Activated naive CD8-positive, alpha-beta T cell treated with anti-CD3 and anti-CD28 coated beads, Interleukin-2, amount 50 U/mL, for 24 hours (primary cell): ENCODE measurements around the gene RXYLT1.

ENCODE experiments used
- ATAC-seq: fragments of 150-1000 bp; cut with Tn5 transposase; one replicate; pipeline ENCODE4 v1.10.0; 2021
- DNase-seq: peaks from one replicate; pipeline ENCODE4 v3.0.0; 2021
- H3K27ac Mint-ChIP-seq: one replicate; pipeline ENCODE4 v1.8.0; 2021; ENCODE audit warnings: mild to moderate bottlenecking, mixed read lengths
- H3K27me3 Mint-ChIP-seq: one replicate; pipeline ENCODE4 v1.8.0; 2021; ENCODE audit warnings: mixed read lengths
- H3K36me3 Mint-ChIP-seq: one replicate; pipeline ENCODE4 v1.8.0; 2021; ENCODE audit warnings: low read depth, mixed read lengths
- H3K4me1 Mint-ChIP-seq: one replicate; pipeline ENCODE4 v1.8.0; 2021; ENCODE audit warnings: mixed read lengths
- H3K4me3 Mint-ChIP-seq: one replicate; pipeline ENCODE4 v1.8.0; 2021; ENCODE audit warnings: mild to moderate bottlenecking, moderate library complexity, mixed read lengths
- H3K9me3 Mint-ChIP-seq: one replicate; pipeline ENCODE4 v1.8.0; 2021; ENCODE audit warnings: mixed read lengths

RXYLT1 gene

DNA sequence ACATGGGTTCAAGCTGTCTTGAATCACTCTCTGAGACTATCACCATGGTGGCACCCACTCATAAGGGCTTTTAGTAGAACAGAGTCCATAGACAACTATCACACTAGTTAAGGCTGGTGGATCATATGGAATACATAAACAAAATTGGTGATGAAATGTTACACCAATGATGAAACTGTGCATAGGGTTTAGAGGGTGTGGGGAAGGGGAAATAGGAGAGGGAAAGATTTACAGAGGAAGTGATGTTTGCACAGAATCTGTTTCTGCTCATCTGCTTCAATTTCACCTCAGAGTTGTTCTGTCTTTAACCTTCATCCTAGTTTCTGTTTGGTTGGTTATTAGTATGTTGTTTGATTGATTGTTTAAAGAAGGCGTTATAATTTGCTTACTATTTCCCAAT is 2.4 kb upstream of the RXYLT1 start:
- no peak overlapping the region for H3K27ac Mint-ChIP-seq
- no peak for ATAC-seq
- peaks cover 15% of the 10 kb centered on the region for H3K4me1 Mint-ChIP-seq
- H3K36me3 Mint-ChIP-seq = peaks cover 10% of the 10 kb centered on the region
- H3K9me3 Mint-ChIP-seq = no peaks in the 10 kb centered on the region
- DNase-seq = no peak
- H3K27me3 Mint-ChIP-seq = no peaks in the 10 kb centered on the region
- no peak overlapping the region for H3K4me3 Mint-ChIP-seq

DNA sequence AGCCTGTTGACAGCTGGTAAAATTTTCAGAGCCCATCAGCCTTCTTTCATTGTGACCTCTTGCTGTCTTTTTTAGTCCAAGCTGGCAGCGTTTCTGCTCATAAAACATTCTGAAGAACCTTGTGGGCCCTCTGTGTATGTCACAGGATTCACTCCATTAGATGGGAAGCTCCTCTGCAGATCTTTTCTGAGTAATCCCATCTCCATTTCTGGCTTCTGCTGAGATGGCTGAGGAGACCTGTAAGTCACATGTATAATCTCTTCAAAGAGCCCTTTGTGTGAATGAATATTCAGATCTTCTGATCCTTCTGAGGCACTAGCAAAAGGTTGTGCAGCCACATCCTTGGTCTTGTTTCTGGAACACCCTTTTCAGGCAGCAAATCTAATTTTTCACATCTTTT is 2.8 kb downstream of the RXYLT1 start:
- H3K27me3 Mint-ChIP-seq = no peaks in the 10 kb centered on the region
- H3K4me3 Mint-ChIP-seq = no peak overlapping the region
- ATAC-seq (no peak), DNase-seq (no peak)
- no peaks in the 10 kb centered on the region for H3K9me3 Mint-ChIP-seq
- peaks cover 45% of the 10 kb centered on the region for H3K36me3 Mint-ChIP-seq
- peaks cover 13% of the 10 kb centered on the region for H3K4me1 Mint-ChIP-seq
- H3K27ac Mint-ChIP-seq = no peak overlapping the region

DNA sequence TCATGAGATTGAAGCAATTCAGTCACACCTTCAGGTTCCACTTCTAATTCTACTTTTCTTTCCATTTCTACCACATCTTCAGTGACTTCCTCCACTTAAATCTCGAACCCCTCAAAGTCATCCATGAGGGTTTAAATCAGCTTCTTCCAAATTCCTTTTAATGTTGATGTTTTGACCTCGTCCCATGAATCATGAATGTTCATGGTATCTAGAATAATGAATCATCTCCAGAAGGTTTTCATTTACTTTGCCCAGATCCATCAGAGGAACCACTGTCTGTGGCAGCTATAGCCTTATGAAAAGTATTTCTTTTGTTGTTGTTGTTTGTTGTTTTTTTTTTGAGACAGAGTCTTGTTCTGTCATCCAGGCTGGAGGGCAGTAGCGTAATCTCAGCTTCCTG is 7.6 kb downstream of the RXYLT1 start:
- Mint-ChIP-seq H3K4me3 (no peak overlapping the region), H3K27ac (no peak overlapping the region), H3K27me3 (no peaks in the 10 kb centered on the region), H3K9me3 (no peaks in the 10 kb centered on the region), H3K36me3 (peaks cover 72% of the 10 kb centered on the region), H3K4me1 (peaks cover 1% of the 10 kb centered on the region)
- no peak for DNase-seq
- no peak for ATAC-seq

DNA sequence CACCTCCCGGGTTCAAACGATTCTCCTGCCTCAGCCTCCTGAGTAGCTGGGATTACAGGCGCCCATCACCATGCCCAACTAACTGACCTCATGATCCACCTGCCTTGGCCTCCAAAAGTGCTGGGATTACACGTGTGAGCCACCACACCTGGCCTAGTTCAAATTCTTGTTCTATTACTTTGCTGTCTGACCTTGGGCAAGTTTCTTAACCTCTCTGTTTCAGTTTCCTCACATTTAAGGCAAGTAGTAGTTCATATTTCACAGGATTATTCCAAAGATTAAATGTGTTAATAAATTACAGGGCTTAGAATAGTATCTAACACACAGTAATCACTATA is 10.9 kb downstream of the RXYLT1 start:
- Mint-ChIP-seq H3K9me3 (no peaks in the 10 kb centered on the region), H3K27ac (no peak overlapping the region), H3K36me3 (peaks cover 50% of the 10 kb centered on the region), H3K4me1 (peaks cover 1% of the 10 kb centered on the region), H3K27me3 (no peaks in the 10 kb centered on the region), H3K4me3 (no peak overlapping the region)
- ATAC-seq = no peak
- DNase-seq = no peak

- Mint-ChIP-seq H3K27me3 (no peaks in the 10 kb centered on the region), H3K36me3 (peaks cover 43% of the 10 kb centered on the region), H3K4me3 (no peak overlapping the region), H3K27ac (no peak overlapping the region), H3K9me3 (no peaks in the 10 kb centered on the region), H3K4me1 (peaks cover 6% of the 10 kb centered on the region)
- no peak for DNase-seq
- ATAC-seq = no peak
These were observed 12.6 kb downstream of the RXYLT1 start for GRCh38 chr12:63792338-63792737.

- H3K36me3 Mint-ChIP-seq = peaks cover 17% of the 10 kb centered on the region
- no peak overlapping the region for H3K4me3 Mint-ChIP-seq
- H3K27me3 Mint-ChIP-seq = no peaks in the 10 kb centered on the region
- ATAC-seq = no peak
- peaks cover 6% of the 10 kb centered on the region for H3K4me1 Mint-ChIP-seq
- DNase-seq = no peak
- H3K27ac Mint-ChIP-seq = no peak overlapping the region
- H3K9me3 Mint-ChIP-seq = no peaks in the 10 kb centered on the region
These were observed 15.5 kb downstream of the RXYLT1 start for GRCh38 chr12:63795032-63795687.

GRCh38 chr12:63795944-63796343 is 16.2 kb downstream of the RXYLT1 start:
- no peak overlapping the region for H3K27ac Mint-ChIP-seq
- H3K4me1 Mint-ChIP-seq = peaks cover 6% of the 10 kb centered on the region
- peaks cover 10% of the 10 kb centered on the region for H3K36me3 Mint-ChIP-seq

DNA sequence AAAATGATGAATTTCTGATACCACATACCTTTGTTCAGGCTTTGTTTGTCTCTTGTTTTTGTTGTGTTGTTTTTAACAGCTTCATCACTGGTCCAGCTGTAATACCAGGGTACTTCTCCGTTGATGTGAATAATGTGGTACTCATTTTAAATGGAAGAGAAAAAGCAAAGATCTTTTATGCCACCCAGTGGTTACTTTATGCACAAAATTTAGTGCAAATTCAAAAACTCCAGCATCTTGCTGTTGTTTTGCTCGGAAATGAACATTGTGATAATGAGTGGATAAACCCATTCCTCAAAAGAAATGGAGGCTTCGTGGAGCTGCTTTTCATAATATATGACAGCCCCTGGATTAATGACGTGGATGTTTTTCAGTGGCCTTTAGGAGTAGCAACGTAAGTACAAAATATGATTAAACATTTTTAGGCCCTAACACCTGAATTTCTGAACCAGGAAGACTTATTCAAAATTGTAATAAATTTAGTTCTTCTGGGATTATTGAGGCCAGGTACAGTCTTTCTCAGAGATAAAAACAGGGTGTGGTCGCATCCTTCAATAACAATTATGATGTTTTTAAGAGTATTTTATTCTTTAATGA is 22.4 kb downstream of the RXYLT1 start:
- Mint-ChIP-seq H3K9me3 (no peaks in the 10 kb centered on the region), H3K27ac (no peak overlapping the region), H3K4me3 (no peak overlapping the region), H3K36me3 (peaks cover 2% of the 10 kb centered on the region), H3K4me1 (no peaks in the 10 kb centered on the region), H3K27me3 (no peaks in the 10 kb centered on the region)
- DNase-seq = no peak
- no peak for ATAC-seq

More at GRCh38 chr12:63795944-63796343, 16.2 kb downstream of the RXYLT1 start:
- Mint-ChIP-seq H3K27me3 (no peaks in the 10 kb centered on the region), H3K9me3 (no peaks in the 10 kb centered on the region), H3K4me3 (no peak overlapping the region)
- DNase-seq = no peak
- no peak for ATAC-seq

DNA sequence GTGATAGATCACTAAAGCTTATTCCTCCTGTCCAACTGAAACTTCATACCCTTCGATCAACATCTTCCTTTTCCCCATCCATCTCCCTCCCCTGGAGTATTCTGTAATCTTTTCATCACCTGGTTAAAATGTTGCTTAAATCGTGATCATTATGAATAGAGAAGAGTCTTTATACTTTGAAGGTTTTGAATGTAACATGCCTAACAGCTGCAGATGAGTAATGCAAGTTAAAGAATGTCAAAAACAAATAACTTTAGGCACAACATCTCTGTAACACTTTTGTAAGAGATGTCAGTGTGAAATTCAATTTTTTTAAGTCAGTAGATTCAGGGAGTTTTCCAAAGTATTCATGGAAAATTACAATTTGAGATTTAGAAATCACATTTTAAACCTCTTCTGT is 25.0 kb downstream of the RXYLT1 start:
- H3K4me3 Mint-ChIP-seq = no peak overlapping the region
- peaks cover 4% of the 10 kb centered on the region for H3K4me1 Mint-ChIP-seq
- peaks cover 5% of the 10 kb centered on the region for H3K36me3 Mint-ChIP-seq
- ATAC-seq = no peak
- H3K27ac Mint-ChIP-seq = no peak overlapping the region
- H3K27me3 Mint-ChIP-seq = no peaks in the 10 kb centered on the region
- DNase-seq = no peak
- no peaks in the 10 kb centered on the region for H3K9me3 Mint-ChIP-seq

DNA sequence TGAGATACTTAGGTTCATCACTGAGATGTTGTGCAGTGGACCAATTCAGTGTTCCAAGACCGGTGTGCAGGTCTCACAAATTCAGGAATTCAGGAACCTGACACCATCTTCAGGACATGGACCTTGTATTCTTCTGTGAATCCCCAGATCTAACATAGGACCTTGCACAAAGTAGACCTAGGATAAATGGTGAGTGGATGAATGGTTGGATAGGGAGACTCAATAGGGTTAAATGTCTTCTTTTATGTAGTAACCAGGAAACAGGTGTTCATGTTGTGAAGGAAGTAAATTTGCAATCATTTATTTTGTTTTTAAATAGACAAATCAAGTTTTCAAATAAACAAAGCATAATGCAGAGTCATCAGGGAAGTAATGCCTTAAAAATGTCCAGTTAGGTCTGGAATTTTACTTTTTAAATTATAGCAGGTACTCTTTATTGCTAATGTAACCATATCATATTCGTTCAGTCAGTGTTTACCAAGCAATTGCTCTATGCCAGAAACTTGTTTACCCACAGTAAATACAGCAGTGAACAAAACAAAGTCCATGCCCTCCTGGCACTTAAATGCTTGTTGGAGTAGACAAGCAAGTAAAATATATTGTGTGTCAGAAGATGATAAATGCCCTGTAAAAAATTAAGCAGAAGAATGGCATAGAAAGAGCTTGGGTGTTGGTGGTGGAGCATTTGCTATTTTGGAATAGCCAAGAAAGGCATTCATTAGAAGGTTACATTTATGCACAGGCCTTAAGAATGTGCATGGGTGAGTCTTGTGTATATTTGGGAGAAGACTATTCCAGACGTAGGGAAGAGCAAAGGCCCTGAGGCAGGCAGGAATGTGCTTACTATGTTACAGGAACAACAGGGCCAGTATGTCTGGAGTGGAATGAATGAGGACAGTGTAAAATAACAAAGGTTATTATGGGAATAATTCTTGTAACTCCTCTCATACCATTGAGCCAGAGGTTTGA is 26.3 kb downstream of the RXYLT1 start:
- no peak for ATAC-seq
- no peak for DNase-seq
- H3K27me3 Mint-ChIP-seq = no peaks in the 10 kb centered on the region
- H3K4me3 Mint-ChIP-seq = no peak overlapping the region
- peaks cover 5% of the 10 kb centered on the region for H3K36me3 Mint-ChIP-seq
- H3K9me3 Mint-ChIP-seq = no peaks in the 10 kb centered on the region
- peaks cover 5% of the 10 kb centered on the region for H3K4me1 Mint-ChIP-seq
- no peak overlapping the region for H3K27ac Mint-ChIP-seq

GRCh38 chr12:63808631-63809030 is 28.9 kb downstream of the RXYLT1 start:
- no peak overlapping the region for H3K27ac Mint-ChIP-seq
- H3K4me1 Mint-ChIP-seq = peaks cover 5% of the 10 kb centered on the region
- peaks cover 5% of the 10 kb centered on the region for H3K36me3 Mint-ChIP-seq
- no peaks in the 10 kb centered on the region for H3K9me3 Mint-ChIP-seq
- H3K27me3 Mint-ChIP-seq = no peaks in the 10 kb centered on the region
- DNase-seq = no peak
- no peak for ATAC-seq
- no peak overlapping the region for H3K4me3 Mint-ChIP-seq

GRCh38 chr12:63809566-63809965 is 29.9 kb downstream of the RXYLT1 start:
- Mint-ChIP-seq H3K27me3 (no peaks in the 10 kb centered on the region), H3K36me3 (peaks cover 5% of the 10 kb centered on the region), H3K4me3 (no peak overlapping the region), H3K27ac (no peak overlapping the region), H3K4me1 (peaks cover 12% of the 10 kb centered on the region), H3K9me3 (no peaks in the 10 kb centered on the region)
- DNase-seq (no peak), ATAC-seq (no peak)

DNA sequence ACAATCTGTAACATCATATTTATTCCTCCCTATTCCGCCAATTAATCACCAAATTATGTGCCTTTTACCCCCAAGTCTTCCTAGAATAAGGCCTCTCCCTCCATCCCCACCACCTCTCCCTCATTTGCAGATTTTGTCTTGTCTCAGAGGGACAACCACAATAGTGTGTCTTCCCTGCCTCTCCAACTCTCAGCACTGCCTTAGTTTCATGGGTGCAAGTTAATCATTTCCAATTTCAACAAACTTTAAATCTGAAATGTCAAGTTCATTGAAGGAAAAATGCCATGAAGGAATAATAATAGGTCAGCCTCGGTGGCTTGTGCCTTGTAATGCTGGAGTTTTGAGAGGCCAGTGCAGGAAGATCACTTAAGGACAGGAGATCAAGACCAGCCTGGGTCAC is 31.6 kb downstream of the RXYLT1 start:
- Mint-ChIP-seq H3K4me3 (no peak overlapping the region), H3K36me3 (peaks cover 2% of the 10 kb centered on the region), H3K4me1 (peaks cover 28% of the 10 kb centered on the region), H3K27me3 (no peaks in the 10 kb centered on the region), H3K27ac (no peak overlapping the region), H3K9me3 (no peaks in the 10 kb centered on the region)
- no peak for DNase-seq
- ATAC-seq = no peak

DNA sequence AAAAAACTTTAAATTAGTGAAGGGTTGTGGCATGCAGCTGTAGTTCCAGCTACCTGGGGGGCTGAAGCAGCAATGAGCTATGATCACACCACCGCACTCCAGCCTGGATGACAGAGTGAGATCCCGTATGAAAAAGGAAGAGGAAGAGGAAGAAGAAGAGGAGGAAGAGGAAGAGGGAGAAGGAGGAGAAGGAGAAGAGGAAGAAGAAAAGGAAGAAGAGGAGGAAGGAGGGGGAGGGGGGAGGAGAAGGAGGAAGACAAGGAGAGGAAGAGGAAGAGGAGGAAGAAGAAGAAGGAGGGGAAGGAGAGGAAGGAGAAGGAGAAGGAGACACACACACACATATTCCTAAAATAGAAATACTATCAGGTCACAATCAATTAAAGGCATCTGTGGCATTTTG is 32.0 kb downstream of the RXYLT1 start:
- DNase-seq = no peak
- no peak for ATAC-seq
- Mint-ChIP-seq H3K36me3 (peaks cover 2% of the 10 kb centered on the region), H3K9me3 (no peaks in the 10 kb centered on the region), H3K4me1 (peaks cover 28% of the 10 kb centered on the region), H3K27ac (no peak overlapping the region), H3K27me3 (no peaks in the 10 kb centered on the region), H3K4me3 (no peak overlapping the region)
